Body of pancreas (tissue), 4 donors: ENCODE measurements around the gene MYZAP.

Source experiments
- POLR2A ChIP-seq, 3 donors: fragments of 450-650 bp; IDR thresholded peaks; one replicate each; pipeline ENCODE4 v1.6.1; 2016; ENCODE audit warnings: antibody characterized with exemption in 3 of 3, mild to moderate bottlenecking in 2 of 3
- TF ChIP-seq, protein P1 (sequence below), 7 experiments: fragments of 450-650 bp in 4 of 7; fragments of 200-600 bp in 3 of 7; sonication (generic) in 3 of 7; IDR thresholded peaks; one replicate each; pipeline ENCODE4 v1.5.1; 2016 to 2019; ENCODE audit warnings: antibody characterized with exemption in 7 of 7

DNA sequence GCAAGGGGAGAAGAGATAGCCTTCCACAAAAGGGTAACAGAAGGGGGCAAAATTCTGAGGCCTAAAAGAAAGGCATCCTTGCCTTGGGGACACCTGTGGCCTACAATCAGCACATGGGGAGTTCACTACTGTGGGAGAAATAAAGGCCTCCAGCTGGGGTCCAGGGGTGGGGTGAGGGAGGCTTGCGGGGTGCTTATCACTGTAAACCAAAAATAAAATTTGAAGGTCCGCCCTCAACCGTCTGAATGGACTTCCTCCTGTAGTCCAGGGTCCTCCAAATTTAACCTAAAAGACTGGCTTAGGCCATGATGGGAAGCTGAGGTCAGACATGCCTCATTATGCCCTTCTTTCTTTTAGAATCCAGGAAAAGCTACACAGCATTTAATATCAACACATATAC, 112.7 kb downstream of the MYZAP start:
- TF ChIP-seq, protein P1, sequence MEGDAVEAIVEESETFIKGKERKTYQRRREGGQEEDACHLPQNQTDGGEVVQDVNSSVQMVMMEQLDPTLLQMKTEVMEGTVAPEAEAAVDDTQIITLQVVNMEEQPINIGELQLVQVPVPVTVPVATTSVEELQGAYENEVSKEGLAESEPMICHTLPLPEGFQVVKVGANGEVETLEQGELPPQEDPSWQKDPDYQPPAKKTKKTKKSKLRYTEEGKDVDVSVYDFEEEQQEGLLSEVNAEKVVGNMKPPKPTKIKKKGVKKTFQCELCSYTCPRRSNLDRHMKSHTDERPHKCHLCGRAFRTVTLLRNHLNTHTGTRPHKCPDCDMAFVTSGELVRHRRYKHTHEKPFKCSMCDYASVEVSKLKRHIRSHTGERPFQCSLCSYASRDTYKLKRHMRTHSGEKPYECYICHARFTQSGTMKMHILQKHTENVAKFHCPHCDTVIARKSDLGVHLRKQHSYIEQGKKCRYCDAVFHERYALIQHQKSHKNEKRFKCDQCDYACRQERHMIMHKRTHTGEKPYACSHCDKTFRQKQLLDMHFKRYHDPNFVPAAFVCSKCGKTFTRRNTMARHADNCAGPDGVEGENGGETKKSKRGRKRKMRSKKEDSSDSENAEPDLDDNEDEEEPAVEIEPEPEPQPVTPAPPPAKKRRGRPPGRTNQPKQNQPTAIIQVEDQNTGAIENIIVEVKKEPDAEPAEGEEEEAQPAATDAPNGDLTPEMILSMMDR (IDR thresholded peaks at IDR 0.05), result no peak
- TF ChIP-seq POLR2A (IDR thresholded peaks at IDR 0.05), result no peak
